Activated T-cell treated with anti-CD3 and anti-CD28 coated beads for 4 hours (primary cell): ENCODE data around the gene CMAS.
"Not testable (repeated sequence)": the region's sequence is repeated elsewhere in the genome, so short reads cannot be mapped to it uniquely, and the experiment has no call there.

Experiments
- DNase-seq: peaks from one replicate; pipeline ENCODE4 v3.0.0-alpha.2; 2020

The CMAS gene

GRCh38 chr12:22048351-22049041 lies 2.5 kb downstream of the CMAS start:
- no peak for DNase-seq

DNA sequence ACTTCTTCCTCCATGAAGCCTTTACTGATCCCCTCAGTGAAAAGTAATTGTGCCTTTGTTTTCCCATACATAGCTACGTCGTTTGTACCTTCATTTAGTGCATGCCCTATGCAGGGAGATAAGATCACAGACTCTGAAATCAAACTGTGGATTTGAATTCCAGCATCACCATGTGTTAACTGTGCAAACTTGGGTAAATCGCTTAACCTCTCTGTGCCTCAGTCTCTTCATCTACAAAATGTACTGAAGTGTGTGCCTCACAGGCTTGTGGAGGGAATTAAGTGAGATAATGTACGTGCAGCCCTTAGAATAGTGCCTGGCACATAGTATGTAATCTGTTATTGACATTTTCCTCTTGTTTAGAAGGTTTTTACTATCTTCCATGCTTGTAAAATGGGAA lies 4.1 kb downstream of the CMAS start:
- no peak for DNase-seq

- DNase-seq = no peak
Measured at GRCh38 chr12:22051114-22051698, 5.2 kb downstream of the CMAS start.

GRCh38 chr12:22052994-22053393 lies 7.0 kb downstream of the CMAS start:
- not testable (repeated sequence) for DNase-seq

DNA sequence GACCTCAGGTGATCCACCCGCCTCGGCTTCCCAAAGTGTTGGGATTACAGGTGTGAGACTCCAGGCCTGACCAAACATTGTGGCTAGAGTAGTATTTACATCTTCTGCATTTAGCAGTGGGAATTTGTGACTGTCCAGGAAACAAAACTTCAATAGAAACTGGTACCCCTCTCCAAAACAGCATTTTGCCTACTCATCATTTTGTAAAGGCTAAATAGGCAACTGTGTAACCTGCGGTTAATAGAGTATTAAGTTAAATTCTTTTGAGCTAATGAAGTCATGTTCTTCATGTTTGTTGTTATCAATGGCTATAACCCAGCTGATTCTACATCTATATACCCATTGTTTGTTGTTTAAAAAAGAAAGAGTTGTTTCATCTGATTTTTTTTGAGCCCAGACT lies 8.1 kb downstream of the CMAS start:
- DNase-seq = no peak

DNA sequence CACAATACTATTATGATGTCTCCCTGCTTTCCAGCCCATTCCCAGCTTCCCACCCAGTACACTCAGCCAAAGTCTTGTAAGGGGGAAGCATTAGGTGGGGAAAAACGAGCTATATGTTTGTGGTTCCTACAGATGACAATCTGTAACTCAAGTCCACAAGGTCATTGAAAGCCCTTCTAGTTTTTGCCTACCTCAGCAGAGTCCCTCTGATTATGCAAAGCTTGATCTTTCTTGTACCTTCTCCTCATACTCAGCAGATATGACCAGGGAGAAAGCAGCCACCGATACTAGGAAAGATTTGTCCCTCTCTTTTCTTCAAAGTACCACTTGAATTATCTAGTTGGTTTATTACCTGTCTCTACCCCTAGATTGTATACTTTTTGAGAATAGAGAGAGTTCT lies 10.6 kb downstream of the CMAS start:
- DNase-seq = no peak

- DNase-seq = no peak
Measured at GRCh38 chr12:22059976-22060647, 14.1 kb downstream of the CMAS start.

DNA sequence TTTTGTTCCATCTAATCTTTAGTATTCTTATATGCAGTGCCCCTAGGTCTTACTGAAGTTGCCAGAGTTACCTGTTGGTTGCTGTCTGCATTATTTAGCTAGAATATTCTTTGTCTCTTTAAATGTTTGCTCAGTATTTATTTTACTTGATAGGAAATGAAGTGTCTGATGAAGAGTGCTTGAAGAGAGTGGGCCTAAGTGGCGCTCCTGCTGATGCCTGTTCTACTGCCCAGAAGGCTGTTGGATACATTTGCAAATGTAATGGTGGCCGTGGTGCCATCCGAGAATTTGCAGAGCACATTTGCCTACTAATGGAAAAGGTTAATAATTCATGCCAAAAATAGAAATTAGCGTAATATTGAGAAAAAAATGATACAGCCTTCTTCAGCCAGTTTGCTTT lies 18.9 kb downstream of the CMAS start:
- DNase-seq = no peak

DNA sequence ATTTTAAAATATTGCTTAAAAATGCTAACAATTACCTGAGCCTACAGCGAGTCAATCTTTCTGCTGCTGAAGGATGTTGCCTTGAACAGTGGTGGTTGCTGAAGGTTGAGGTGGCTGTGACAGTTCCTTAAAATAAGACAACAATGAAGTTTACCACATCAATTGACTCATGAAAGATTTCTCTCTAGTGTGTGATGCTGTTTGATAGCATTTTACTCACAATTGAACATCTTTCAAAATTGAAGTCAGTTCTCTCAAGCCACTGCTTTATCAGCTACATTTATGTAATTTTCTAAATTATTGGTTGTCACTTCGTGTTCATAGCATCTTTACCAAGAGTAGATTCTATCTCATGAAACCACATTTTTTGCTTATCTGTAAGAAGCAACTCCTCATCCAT lies 20.3 kb downstream of the CMAS start:
- no peak for DNase-seq

- no peak for DNase-seq
Measured at GRCh38 chr12:22069851-22070250, 23.8 kb downstream of the CMAS start.

DNA sequence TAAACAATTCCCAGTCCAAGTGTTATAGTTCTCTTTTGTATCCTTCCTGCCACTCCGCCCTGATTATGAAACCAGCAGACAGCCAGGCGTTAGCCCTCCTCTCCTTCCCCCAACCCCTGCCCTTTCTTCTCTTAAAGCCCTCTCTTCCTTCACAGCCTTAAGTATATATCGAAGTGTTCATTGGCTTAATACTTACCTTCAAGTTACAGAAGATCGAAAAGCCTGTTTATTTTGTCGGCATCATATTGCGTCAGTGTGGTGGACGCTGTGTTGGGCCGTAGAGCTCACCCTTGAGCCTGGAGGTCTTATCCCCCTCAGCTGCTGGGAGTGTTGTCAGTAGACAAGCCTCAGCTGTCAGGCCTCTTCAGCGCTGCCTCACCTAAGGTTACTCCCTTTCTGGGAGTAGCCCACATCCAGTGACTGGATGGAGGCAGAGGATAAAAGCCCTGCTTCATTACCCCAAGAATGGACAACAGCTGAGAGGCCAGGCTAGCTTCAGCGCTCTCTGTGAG lies 36.2 kb downstream of the CMAS start:
- no peak for DNase-seq

DNA sequence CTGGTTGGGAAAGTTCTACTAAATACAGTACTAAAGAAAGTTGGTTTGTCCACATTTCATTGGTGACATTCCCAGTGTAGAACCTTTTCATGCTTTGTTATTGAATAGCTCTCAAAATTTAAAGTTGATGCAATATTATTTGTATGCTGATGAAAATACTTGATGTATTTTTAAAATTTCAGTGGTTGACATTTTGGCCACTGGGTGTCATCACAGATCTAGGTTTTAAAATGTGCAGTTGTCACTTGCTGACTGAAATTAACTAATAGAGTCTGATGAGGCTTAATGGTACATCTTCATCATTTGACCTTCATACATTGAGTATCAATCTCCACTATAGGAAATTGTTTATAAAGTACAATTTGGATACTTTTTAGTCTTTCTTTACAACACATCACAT lies 37.1 kb downstream of the CMAS start:
- DNase-seq = peak; percentile 28

- no peak for DNase-seq
Measured at GRCh38 chr12:22084852-22085251, 38.8 kb downstream of the CMAS start.

DNA sequence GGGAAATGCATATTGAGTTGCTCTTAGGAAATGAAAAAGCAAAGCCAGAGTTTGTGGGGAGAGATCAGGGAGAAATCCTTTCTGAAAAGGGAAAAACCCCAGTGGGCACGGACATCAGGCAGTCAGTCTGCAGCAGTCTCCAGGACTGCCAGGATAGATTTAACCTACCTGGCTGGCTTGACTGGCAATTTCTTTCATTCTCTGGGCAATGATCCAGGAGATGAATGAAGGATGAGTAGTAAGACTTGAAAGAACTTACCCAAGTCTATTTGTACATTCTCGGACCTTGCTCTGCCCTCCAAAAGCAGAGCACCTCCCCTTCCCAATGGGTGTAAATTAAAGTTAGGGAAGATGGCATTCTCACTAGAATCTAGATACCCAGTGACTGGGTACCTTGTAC lies 42.9 kb downstream of the CMAS start:
- DNase-seq = no peak

DNA sequence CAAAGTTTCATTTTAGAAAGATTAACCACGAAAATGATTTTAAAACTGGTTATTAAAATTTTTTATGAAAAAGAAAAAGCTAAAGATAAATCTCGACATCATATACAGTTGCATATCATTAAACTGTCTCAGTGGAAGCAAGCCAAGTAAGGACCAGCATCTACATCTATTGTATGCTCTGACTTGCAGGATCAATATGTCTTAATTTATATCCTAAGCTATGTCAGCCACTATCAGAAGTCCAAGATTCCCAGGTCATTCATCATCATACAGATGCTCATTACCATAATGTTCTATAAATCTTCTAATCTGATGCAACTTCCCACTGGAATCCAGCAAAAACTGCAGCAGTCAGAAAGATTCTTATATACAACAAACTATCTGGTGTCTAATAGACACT lies 43.5 kb downstream of the CMAS start:
- DNase-seq = no peak

DNA sequence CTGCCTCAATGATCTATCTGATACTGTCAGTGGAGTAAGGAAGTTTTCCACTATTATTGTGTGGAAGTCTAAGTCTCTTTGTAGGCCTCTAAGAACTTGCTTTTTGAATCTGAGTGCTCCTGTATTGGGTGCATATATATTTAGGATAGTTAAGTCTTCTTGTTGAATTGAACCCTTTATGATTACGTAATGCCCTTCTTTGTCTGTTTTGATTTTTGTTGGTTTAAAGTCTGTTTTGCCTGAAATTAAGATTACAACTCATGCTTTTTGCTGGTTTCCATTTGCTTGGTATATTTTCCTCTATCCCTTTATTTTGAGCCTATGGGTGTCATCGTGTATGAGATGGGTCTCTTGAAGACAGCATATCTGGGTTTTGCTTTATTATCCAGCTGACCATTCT lies 53.0 kb downstream of the CMAS start:
- DNase-seq = not testable (repeated sequence)

DNA sequence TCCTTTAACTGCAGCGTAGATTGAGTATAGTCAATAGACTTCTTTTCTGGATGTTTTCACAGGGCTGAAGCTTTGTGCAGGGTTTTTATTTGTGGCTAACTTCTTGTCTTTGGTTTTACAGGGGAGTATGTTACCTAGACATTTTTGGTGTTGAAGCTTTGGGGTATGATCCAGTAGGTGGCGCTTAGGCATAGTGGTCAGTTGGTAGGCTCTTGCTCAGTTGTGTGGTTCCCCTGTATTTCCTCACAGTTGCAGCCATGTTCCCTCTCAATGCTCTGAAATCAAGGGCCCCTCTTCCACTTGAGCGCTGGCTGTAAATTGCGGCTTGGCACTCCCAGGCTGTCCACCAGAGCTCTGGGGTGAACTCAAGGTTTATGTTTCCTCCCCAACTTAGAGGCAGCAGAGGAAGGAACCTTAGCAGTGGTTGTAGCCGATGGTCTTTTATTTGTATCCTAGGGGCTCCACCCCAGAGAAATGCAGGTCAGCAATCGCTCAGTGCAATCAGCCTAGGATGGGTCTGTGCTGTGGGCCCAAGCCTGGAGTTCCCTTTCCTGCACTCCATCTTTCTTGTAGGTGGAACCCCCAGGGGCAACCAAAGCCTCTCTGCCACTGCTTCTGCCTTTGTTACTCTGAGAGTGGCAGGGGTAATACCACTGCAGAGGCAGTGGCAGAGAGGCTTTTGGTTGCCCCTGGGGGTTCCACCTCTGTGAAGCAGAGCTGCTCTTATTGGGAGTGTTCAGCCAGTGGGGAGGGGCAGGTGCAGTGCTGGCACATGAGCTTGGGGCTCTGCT lies 55.1 kb downstream of the CMAS start:
- DNase-seq = no peak

- no peak for DNase-seq
Measured at GRCh38 chr12:22101749-22102243, 55.8 kb downstream of the CMAS start.

GRCh38 chr12:22103418-22103817 lies 57.4 kb downstream of the CMAS start:
- no peak for DNase-seq

GRCh38 chr12:22105542-22105941 lies 59.5 kb downstream of the CMAS start:
- DNase-seq = no peak

DNA sequence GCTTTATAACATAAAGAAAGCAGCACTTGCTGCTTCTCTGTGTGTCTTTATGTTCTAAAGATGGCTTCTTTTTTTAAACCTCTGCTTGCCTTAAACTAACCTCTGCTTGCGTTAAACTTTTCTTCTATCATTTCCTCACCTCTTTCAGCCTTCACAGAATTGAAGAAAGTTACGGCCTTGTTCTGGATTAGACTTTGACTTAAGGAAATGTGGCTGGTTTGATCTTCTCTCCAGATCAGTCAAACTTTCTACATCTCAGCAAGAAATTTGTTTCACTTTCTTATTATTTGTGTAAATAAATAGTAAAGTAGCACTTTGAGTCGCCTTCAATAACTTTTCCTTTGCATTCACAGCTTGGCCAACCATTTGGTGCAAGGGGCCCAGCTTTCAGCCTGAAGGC lies 64.2 kb downstream of the CMAS start:
- DNase-seq = no peak
